Type B pancreatic cell (in vitro differentiated cells): Measurements from ENCODE around the gene ARHGAP15. TPM values are rescaled to one million over a fixed set of nuclear protein-coding genes. Genes with fewer than 3 reads are reported as not detected.

Experiments used
- DNase-seq: peaks from one replicate; pipeline ENCODE4 v3.0.0; 2021; ENCODE audit warnings: mixed read lengths; ENCODE audit not compliant: unreplicated experiment; ENCODE audit errors: extremely low spot score
- H3K27ac Mint-ChIP-seq: 2 replicates; pipeline ENCODE4 v1.8.0; 2021; ENCODE audit warnings: mild to moderate bottlenecking, mixed read lengths
- H3K27me3 Mint-ChIP-seq: 2 replicates; pipeline ENCODE4 v1.8.0; 2021; ENCODE audit warnings: mixed read lengths
- H3K36me3 Mint-ChIP-seq: 2 replicates; pipeline ENCODE4 v1.8.0; 2021; ENCODE audit warnings: mixed read lengths
- H3K4me1 Mint-ChIP-seq: one replicate; pipeline ENCODE4 v1.8.0; 2021; ENCODE audit warnings: mixed read lengths; ENCODE audit not compliant: unreplicated experiment
- H3K4me3 Mint-ChIP-seq: 2 replicates; pipeline ENCODE4 v1.8.0; 2021; ENCODE audit warnings: mild to moderate bottlenecking, mixed read lengths
- H3K9me3 Mint-ChIP-seq: 2 replicates; pipeline ENCODE4 v1.8.0; 2021; ENCODE audit warnings: mixed read lengths
- total RNA-seq: library from RNA; stranded (reverse); gene quantifications from 2 replicates; pipeline ENCODE4 v1.2.1, GENCODE V29; 2021; ENCODE audit warnings: low replicate concordance
- TF ChIP-seq, protein P1 (sequence below): fragments of 200-600 bp; sonication (generic); conservative IDR thresholded peaks from 2 replicates; pipeline ENCODE4 v1.5.0; 2021; ENCODE audit warnings: antibody characterized with exemption, mild to moderate bottlenecking

ARHGAP15 gene
- total RNA-seq, 1 donor from 2014 or later = not detected

- H3K4me3 Mint-ChIP-seq = no peak overlapping the region
- no peak overlapping the region for H3K27ac Mint-ChIP-seq
- H3K9me3 Mint-ChIP-seq = no peaks in the 10 kb centered on the region
Observed at GRCh38 chr2:143162123-143162837, 33.1 kb downstream of the ARHGAP15 start.

GRCh38 chr2:143162997-143163396 is 33.8 kb downstream of the ARHGAP15 start:
- Mint-ChIP-seq H3K4me3 (no peak overlapping the region), H3K36me3 (no peaks in the 10 kb centered on the region), H3K27me3 (peaks cover 32% of the 10 kb centered on the region), H3K27ac (no peak overlapping the region), H3K4me1 (peaks cover 9% of the 10 kb centered on the region), H3K9me3 (no peaks in the 10 kb centered on the region)
- DNase-seq = no peak
- TF ChIP-seq, protein P1, sequence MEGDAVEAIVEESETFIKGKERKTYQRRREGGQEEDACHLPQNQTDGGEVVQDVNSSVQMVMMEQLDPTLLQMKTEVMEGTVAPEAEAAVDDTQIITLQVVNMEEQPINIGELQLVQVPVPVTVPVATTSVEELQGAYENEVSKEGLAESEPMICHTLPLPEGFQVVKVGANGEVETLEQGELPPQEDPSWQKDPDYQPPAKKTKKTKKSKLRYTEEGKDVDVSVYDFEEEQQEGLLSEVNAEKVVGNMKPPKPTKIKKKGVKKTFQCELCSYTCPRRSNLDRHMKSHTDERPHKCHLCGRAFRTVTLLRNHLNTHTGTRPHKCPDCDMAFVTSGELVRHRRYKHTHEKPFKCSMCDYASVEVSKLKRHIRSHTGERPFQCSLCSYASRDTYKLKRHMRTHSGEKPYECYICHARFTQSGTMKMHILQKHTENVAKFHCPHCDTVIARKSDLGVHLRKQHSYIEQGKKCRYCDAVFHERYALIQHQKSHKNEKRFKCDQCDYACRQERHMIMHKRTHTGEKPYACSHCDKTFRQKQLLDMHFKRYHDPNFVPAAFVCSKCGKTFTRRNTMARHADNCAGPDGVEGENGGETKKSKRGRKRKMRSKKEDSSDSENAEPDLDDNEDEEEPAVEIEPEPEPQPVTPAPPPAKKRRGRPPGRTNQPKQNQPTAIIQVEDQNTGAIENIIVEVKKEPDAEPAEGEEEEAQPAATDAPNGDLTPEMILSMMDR = no peak

More at GRCh38 chr2:143162123-143162837, 33.1 kb downstream of the ARHGAP15 start:
- Mint-ChIP-seq H3K27me3 (peaks cover 35% of the 10 kb centered on the region), H3K36me3 (no peaks in the 10 kb centered on the region), H3K4me1 (peaks cover 9% of the 10 kb centered on the region)
- no peak for DNase-seq
- TF ChIP-seq, protein P1 = peak; percentile 83

DNA sequence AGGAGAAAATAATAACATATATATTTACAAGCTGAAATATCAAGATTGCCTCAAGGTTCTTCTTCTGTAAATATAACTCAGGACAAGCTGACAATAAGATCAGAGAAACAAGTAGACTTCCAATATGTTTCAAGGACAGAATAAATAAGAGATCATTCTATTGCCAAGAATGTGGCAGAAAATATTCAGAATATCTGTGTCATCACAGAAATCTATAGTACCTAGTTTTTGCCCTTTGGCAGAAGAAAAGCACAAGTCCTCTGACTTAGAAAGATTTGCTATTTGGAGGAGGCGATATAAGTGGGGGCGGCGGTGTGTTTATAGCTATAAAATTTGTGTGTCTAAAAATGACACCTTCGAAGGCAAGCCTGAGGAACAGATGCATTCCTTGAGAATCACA is 34.3 kb downstream of the ARHGAP15 start:
- DNase-seq = no peak
- Mint-ChIP-seq H3K36me3 (no peaks in the 10 kb centered on the region), H3K4me3 (no peak overlapping the region), H3K9me3 (no peaks in the 10 kb centered on the region), H3K27me3 (peaks cover 28% of the 10 kb centered on the region), H3K27ac (no peak overlapping the region), H3K4me1 (peaks cover 9% of the 10 kb centered on the region)
- TF ChIP-seq, protein P1 = no peak

- no peak overlapping the region for H3K27ac Mint-ChIP-seq
- no peaks in the 10 kb centered on the region for H3K36me3 Mint-ChIP-seq
- TF ChIP-seq, protein P1 = no peak
- no peaks in the 10 kb centered on the region for H3K9me3 Mint-ChIP-seq
- peaks cover 9% of the 10 kb centered on the region for H3K4me1 Mint-ChIP-seq
- no peak for DNase-seq
- H3K4me3 Mint-ChIP-seq = no peak overlapping the region
- H3K27me3 Mint-ChIP-seq = peaks cover 23% of the 10 kb centered on the region
Observed at GRCh38 chr2:143165291-143165690, 36.1 kb downstream of the ARHGAP15 start.

DNA sequence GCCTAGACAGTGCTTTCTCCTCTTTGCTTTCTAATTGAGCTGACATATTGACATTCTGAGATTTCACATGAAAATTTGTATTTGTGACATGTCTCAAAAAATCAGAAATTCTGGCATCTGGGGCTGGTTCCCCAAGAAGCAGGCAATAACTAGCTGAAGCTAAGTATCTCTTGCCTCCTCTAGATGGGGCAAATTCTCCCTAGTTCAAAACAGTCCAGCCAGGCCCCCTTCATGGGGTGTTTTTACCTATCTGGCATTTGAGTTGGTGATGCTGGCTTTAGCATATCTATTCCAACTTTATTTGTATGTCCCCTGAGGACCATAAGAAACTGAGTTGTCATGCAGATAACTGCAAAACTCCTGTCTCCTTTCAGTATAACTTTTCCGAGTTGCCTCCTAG is 39.9 kb downstream of the ARHGAP15 start:
- Mint-ChIP-seq H3K9me3 (no peaks in the 10 kb centered on the region), H3K27me3 (peaks cover 6% of the 10 kb centered on the region), H3K36me3 (no peaks in the 10 kb centered on the region), H3K4me1 (peaks cover 1% of the 10 kb centered on the region), H3K27ac (no peak overlapping the region), H3K4me3 (no peak overlapping the region)
- no peak for DNase-seq
- TF ChIP-seq, protein P1 = no peak
